ENCODE measurements around the gene TENT5C.

Gene TENT5C

DNA sequence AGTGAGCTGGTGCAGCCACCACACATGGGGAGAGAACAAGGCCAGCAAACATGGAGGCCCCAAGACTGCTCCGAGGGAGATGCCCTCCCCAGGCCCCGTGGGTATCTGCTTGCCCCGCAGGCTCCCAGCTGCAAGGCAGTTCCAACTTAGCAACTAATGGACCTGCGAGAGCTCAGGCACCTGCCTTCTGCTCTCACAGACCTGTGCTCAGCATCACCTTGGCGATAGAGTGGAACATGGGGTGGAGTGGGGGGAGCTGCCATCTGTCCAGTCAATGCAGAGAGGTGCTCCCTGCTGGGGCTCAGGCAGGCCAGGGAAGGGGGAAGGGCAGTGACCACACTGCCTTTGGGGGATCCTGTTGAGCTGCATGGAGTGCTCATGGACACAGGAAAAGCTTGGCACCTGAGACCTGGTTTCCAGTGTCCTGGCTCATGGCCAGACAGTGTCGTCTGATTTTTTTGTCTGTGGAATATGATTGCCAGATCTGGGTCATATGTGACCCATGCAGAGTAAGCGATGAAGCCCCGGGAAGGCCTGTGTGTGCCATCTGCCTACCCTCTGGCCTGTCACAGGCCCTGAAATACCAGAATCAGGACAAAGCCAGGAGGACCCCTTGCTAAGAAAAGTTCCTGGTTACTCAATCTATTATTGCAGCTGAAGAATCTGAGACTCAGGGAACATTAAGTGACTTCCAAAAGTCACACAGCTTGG, 39.9 kb upstream of the TENT5C start:
- H3K4me1 ChIP-seq (ENCODE audit: insufficient read depth, low read length, severe bottlenecking): peaks cover 4% of the 10 kb centered on the region
- H3F3A ChIP-seq (ENCODE audit: insufficient read depth, low read length): no peaks in the 10 kb centered on the region
- no peaks in the 10 kb centered on the region for H3K9me2 ChIP-seq (ENCODE audit: low read depth, low read length)
- H3K4me2 ChIP-seq (ENCODE audit: low read length): no peak overlapping the region
- TF ChIP-seq EZH2 (IDR thresholded peaks at IDR 0.05; ENCODE audit: borderline replicate concordance, low read length): no peak
- TF ChIP-seq, protein P1, sequence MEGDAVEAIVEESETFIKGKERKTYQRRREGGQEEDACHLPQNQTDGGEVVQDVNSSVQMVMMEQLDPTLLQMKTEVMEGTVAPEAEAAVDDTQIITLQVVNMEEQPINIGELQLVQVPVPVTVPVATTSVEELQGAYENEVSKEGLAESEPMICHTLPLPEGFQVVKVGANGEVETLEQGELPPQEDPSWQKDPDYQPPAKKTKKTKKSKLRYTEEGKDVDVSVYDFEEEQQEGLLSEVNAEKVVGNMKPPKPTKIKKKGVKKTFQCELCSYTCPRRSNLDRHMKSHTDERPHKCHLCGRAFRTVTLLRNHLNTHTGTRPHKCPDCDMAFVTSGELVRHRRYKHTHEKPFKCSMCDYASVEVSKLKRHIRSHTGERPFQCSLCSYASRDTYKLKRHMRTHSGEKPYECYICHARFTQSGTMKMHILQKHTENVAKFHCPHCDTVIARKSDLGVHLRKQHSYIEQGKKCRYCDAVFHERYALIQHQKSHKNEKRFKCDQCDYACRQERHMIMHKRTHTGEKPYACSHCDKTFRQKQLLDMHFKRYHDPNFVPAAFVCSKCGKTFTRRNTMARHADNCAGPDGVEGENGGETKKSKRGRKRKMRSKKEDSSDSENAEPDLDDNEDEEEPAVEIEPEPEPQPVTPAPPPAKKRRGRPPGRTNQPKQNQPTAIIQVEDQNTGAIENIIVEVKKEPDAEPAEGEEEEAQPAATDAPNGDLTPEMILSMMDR (IDR thresholded peaks at IDR 0.05; ENCODE audit: low read length): no peak
- no peak overlapping the region for H3K9ac ChIP-seq (ENCODE audit: low read length)
- no peaks in the 10 kb centered on the region for H3K9me3 ChIP-seq (ENCODE audit: low read length)
- H3K4me3 ChIP-seq (ENCODE audit: low read depth, low read length, poor library complexity, severe bottlenecking): no peak overlapping the region
- H4K20me1 ChIP-seq (ENCODE audit: insufficient read depth, low read length): no peaks in the 10 kb centered on the region
- H3K27me3 ChIP-seq (ENCODE audit: insufficient read depth, low read length): no peaks in the 10 kb centered on the region
- H3K36me3 ChIP-seq (ENCODE audit: insufficient read depth, low read length): no peaks in the 10 kb centered on the region
- H2AFZ ChIP-seq (ENCODE audit: low read length): no peak overlapping the region
- no peaks in the 10 kb centered on the region for H3K79me2 ChIP-seq (ENCODE audit: insufficient read depth, low read length)
- no peak overlapping the region for H3K27ac ChIP-seq (ENCODE audit: low read depth, low read length, poor library complexity, severe bottlenecking)

DNA sequence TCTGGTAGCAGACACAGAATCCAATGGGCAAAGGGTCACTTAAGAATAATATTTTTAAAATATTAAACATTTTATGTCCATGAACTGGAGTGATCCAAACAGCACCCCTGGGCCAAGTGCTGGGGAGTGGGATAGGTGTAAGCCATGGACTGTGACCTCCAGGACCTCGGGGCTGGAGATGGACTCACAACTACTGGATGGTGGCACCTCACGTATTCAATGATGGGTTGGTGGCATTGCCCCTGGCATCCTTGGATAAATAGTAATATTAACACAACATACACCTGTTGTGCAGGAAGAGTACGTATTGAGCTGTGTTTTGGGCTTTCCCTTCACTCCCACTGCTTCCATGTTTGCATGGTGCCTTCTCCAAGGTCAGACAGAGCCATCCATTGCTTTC, 39.3 kb upstream of the TENT5C start:
- Histone ChIP-seq H3K9me3 (ENCODE audit: low read length) (no peaks in the 10 kb centered on the region), H3K79me2 (ENCODE audit: insufficient read depth, low read length) (no peaks in the 10 kb centered on the region), H3K4me1 (ENCODE audit: insufficient read depth, low read length, severe bottlenecking) (peaks cover 7% of the 10 kb centered on the region), H3K36me3 (ENCODE audit: insufficient read depth, low read length) (no peaks in the 10 kb centered on the region), H3K9me2 (ENCODE audit: low read depth, low read length) (no peaks in the 10 kb centered on the region), H2AFZ (ENCODE audit: low read length) (no peak overlapping the region), H4K20me1 (ENCODE audit: insufficient read depth, low read length) (no peaks in the 10 kb centered on the region), H3K27ac (ENCODE audit: low read depth, low read length, poor library complexity, severe bottlenecking) (no peak overlapping the region), H3F3A (ENCODE audit: insufficient read depth, low read length) (no peaks in the 10 kb centered on the region), H3K27me3 (ENCODE audit: insufficient read depth, low read length) (no peaks in the 10 kb centered on the region), H3K4me3 (ENCODE audit: low read depth, low read length, poor library complexity, severe bottlenecking) (no peak overlapping the region), H3K9ac (ENCODE audit: low read length) (no peak overlapping the region), H3K4me2 (ENCODE audit: low read length) (no peak overlapping the region)
- TF ChIP-seq, protein P1 (IDR thresholded peaks at IDR 0.05; ENCODE audit: low read length): no peak
- no peak for TF ChIP-seq EZH2 (IDR thresholded peaks at IDR 0.05; ENCODE audit: borderline replicate concordance, low read length)

DNA sequence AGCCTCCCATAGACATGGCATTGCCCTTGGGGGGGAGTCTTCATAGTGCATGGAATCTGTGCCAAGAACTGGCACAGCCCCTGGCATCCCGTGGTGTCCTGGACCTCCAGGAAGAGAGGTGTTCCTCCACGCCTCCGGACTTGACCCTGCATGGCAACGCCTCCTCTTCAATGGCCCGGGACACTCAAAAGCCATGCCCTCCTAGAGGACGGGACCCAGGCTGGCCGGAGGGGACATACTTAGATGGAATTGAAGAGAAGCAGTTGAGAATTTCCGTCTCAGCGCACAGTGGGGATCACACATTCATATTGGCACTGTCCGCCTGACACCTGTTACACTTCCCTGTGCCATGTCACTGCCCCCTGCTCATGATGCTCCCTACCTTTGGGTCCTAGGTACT, 38.4 kb upstream of the TENT5C start:
- no peaks in the 10 kb centered on the region for H3K9me3 ChIP-seq (ENCODE audit: low read length)
- no peak overlapping the region for H3K4me2 ChIP-seq (ENCODE audit: low read length)
- no peaks in the 10 kb centered on the region for H3K9me2 ChIP-seq (ENCODE audit: low read depth, low read length)
- no peak for TF ChIP-seq EZH2 (IDR thresholded peaks at IDR 0.05; ENCODE audit: borderline replicate concordance, low read length)
- TF ChIP-seq, protein P1 (IDR thresholded peaks at IDR 0.05; ENCODE audit: low read length): no peak
- H3K4me3 ChIP-seq (ENCODE audit: low read depth, low read length, poor library complexity, severe bottlenecking): no peak overlapping the region
- H2AFZ ChIP-seq (ENCODE audit: low read length): no peak overlapping the region
- H3F3A ChIP-seq (ENCODE audit: insufficient read depth, low read length): no peaks in the 10 kb centered on the region
- H3K79me2 ChIP-seq (ENCODE audit: insufficient read depth, low read length): no peaks in the 10 kb centered on the region
- no peak overlapping the region for H3K27ac ChIP-seq (ENCODE audit: low read depth, low read length, poor library complexity, severe bottlenecking)
- no peaks in the 10 kb centered on the region for H4K20me1 ChIP-seq (ENCODE audit: insufficient read depth, low read length)
- H3K27me3 ChIP-seq (ENCODE audit: insufficient read depth, low read length): no peaks in the 10 kb centered on the region
- no peaks in the 10 kb centered on the region for H3K36me3 ChIP-seq (ENCODE audit: insufficient read depth, low read length)
- peaks cover 11% of the 10 kb centered on the region for H3K4me1 ChIP-seq (ENCODE audit: insufficient read depth, low read length, severe bottlenecking)
- H3K9ac ChIP-seq (ENCODE audit: low read length): no peak overlapping the region

All from OCI-LY1 (cell line).